Lower leg skin (tissue), 3 donors: Measurements from ENCODE around the gene LILRA5.

ENCODE experiments used
- CTCF ChIP-seq, 3 donors: fragments of 450-650 bp; IDR thresholded peaks; one replicate each; pipeline ENCODE4 v1.5.1; 2016; ENCODE audit warnings: antibody characterized with exemption in 3 of 3, mild to moderate bottlenecking in 3 of 3, moderate library complexity in 2 of 3
- POLR2A ChIP-seq, 2 donors: fragments of 450-650 bp; IDR thresholded peaks; one replicate each; pipeline ENCODE4 v1.6.1; 2016 to 2017; ENCODE audit warnings: antibody characterized with exemption in 2 of 2, mild to moderate bottlenecking in 1 of 2, moderate library complexity in 1 of 2

- TF ChIP-seq CTCF (IDR thresholded peaks at IDR 0.05) (no peak), POLR2A (IDR thresholded peaks at IDR 0.05) (no peak)
These were observed 23.3 kb upstream of the LILRA5 start for GRCh38 chr19:54335979-54336892.
